ENCODE results near the gene LRP8. TPM values are rescaled to one million over a fixed set of nuclear protein-coding genes. Genes with fewer than 3 reads are reported as not detected.

The LRP8 gene
- total RNA-seq, 4 donors from 2014 or later: 0.76 to 4.0 (median 2.0) TPM

GRCh38 chr1:53258216-53258615 is 69.7 kb downstream of the LRP8 start:
- intact Hi-C loops (cut with DNase I; ENCODE audit: low total_unique reads): no loop called here
- WGBS, 2 donors: 56 to 64% methylated on average over 1 of the region's 1 CpG
- DNase-seq (ENCODE audit: low spot score in 2 of 2): no peak
- no peak overlapping the region for H3K4me3 ChIP-seq (ENCODE audit: low read depth, poor library complexity, severe bottlenecking)
- no peak for TF ChIP-seq CTCF (IDR thresholded peaks at IDR 0.05)

DNA sequence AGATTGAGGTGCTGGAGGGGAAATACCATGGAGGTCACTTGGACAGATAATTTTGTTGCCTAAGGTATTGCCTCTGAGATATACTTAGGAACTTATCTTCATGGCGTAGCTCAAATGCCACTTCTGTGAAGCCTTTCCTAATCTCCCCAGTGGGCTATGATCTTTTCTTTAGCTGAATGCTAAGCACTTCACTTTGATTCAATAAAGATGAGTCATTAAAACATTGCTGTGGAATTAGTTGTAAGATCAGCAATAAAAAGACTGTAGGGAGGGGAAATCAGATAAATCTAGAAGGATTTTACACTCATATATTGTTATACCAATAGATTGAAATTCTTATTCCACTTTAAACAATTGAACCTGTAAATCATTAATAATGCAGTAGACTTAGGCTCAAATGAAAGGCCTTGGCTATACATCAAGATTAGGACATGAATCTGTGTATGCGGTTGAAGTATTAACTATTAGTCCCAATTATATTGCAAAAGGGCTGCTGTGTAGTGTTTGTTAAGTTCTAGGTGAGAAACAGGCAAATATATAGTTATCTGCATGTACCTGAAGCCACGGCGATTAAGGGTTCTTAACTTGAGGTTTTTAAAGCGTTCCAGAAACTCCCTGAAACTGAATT is 70.3 kb downstream of the LRP8 start:
- no peak for DNase-seq (ENCODE audit: low spot score in 2 of 2)
- WGBS, 2 donors: 94 to 95% methylated on average over 5 of the region's 5 CpGs
- TF ChIP-seq POLR2A (IDR thresholded peaks at IDR 0.05) (no peak), CTCF (IDR thresholded peaks at IDR 0.05) (no peak)
- no peak overlapping the region for H3K4me3 ChIP-seq (ENCODE audit: low read depth, poor library complexity, severe bottlenecking)
- intact Hi-C loops (cut with DNase I; ENCODE audit: low total_unique reads): no loop called here

DNA sequence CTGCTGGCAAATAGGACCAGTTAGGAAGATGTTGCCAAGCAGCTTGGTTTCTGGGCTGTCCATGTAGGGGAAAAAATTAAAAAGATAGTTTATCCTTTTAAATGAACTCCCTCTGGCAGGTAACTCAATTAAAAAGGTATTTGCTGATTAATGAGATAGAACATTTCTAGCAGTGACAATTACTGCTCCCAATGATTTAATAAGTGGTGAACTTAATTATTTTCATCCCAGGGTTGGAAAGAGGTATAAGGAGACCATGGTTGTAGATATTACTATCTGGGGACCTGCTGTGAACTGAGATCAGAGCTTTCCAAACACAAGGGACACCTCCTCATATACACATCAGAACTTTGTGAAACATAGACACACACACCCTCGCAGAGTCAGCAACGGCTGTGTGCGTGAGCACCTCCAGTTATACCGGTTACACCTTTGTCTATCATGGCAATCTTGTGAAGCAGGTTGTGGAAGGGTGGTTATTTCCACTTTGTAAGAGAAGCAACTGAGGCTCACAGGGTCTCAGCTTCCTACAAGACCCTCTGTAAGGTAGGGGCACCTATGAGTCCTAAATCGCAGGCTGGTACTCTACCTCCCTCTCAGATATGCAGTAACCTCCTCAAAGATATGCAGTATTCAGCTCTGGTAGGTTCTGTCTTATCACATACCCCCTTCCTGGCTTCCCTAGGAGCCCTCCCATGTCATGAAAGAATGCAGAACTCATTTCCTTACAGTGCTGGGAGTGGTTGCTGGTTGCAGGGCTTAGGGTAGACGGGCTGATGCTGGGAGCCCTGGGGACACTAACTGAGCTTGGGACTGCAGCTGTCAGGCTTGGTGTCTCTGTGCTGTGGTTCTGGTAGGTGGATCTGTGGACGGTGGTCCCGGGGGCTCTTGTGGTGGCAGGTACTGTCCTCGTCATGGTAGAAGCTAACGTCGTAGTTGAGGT is 71.1 kb downstream of the LRP8 start:
- intact Hi-C loops (cut with DNase I; ENCODE audit: low total_unique reads): no loop called here
- DNase-seq (ENCODE audit: low spot score in 2 of 2): no peak
- 93 to 94% methylated on average over 11 of the region's 11 CpGs for WGBS, 2 donors

DNA sequence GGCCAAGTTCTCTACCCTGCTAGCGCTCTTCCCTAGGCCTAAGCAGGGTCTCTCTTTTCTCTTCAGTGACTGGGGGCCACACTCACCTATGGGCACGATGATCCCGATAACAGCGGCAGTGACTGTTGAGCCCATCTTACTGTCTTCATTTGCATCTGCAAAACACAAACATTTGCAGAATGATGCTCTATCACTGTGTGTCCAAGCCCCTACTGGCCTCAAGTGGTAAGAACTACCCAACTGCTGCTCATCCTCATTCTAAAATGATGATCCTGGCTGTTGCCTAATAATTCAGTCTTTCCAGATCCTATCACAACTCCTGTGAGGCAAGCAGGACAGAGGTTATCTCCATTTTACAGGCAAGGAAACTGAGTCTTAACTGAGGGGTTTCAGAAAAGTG is 72.8 kb downstream of the LRP8 start:
- 99% methylated on average over 4 of the region's 4 CpGs for WGBS, 2 donors
- TF ChIP-seq POLR2A (IDR thresholded peaks at IDR 0.05): no peak
- no peak for TF ChIP-seq CTCF (IDR thresholded peaks at IDR 0.05)

More for the DNA sequence above, 71.1 kb downstream of the LRP8 start:
- no peak for TF ChIP-seq CTCF (IDR thresholded peaks at IDR 0.05)
- TF ChIP-seq POLR2A (IDR thresholded peaks at IDR 0.05): no peak
- H3K4me3 ChIP-seq (ENCODE audit: low read depth, poor library complexity, severe bottlenecking): no peak overlapping the region

GRCh38 chr1:53254011-53254640 is 73.7 kb downstream of the LRP8 start:
- TF ChIP-seq CTCF (IDR thresholded peaks at IDR 0.05) (no peak), POLR2A (IDR thresholded peaks at IDR 0.05) (no peak)
- H3K4me3 ChIP-seq (ENCODE audit: low read depth, poor library complexity, severe bottlenecking): no peak overlapping the region
- 76 to 86% methylated on average over 4 of the region's 4 CpGs for WGBS, 2 donors
- no peak for DNase-seq (ENCODE audit: low spot score in 2 of 2)
- intact Hi-C loops (cut with DNase I; ENCODE audit: low total_unique reads): no loop called here

More for the DNA sequence above, 72.8 kb downstream of the LRP8 start:
- DNase-seq (ENCODE audit: low spot score in 2 of 2): no peak
- no peak overlapping the region for H3K4me3 ChIP-seq (ENCODE audit: low read depth, poor library complexity, severe bottlenecking)
- intact Hi-C loops (cut with DNase I; ENCODE audit: low total_unique reads): no loop called here
